PC-9 (cell line): ENCODE data around the gene SLC7A8.

Source experiments
- CTCF ChIP-seq: fragments of 200-600 bp; sonication (generic); conservative IDR thresholded peaks from 2 replicates; pipeline ENCODE4 v1.6.1; 2017; ENCODE audit warnings: mixed run types, antibody characterized with exemption, mild to moderate bottlenecking, moderate library complexity
- EZH2 ChIP-seq: fragments of 200-600 bp; sonication (generic); IDR thresholded peaks from 2 replicates; pipeline ENCODE4 v1.8.0; 2017; ENCODE audit warnings: antibody characterized with exemption, low read depth

DNA sequence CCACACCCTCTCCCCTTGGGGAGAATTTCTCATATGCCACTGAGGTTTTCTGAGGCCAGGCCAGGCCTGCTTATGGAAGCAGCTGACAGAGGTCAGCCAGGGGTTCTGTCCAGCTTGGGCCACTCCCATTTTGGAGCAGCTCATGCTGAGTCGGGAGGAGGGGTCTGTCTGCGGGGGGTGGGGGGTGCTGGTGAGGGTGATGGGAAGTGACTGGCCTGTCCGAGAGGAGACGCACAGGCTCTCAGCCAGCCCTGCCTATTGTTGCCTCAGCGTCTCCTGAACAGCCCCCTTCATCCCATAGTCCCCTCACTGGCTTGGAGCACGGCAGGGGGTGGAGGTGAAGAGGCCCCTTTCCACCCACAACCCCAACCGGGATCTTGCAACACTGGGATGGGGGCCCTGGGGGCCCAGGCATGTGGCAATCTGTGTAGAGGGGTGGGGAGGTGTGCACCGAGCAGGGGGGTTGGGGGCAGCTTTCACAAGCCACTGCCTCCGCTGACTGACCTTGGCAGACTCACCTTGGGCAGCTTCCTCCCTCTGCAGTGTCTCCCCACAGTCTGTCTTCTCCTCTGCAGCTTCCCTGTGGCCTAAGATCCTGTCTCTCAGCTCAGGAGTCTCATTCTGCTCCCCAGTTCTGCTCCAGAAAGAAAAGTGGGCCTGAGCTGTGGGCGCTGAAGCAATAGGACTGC lies 69.9 kb downstream of the SLC7A8 start:
- no peak for TF ChIP-seq CTCF
- no peak for TF ChIP-seq EZH2
